HS-27A (cell line): ENCODE data around the gene ZCCHC3.
"Not testable (repeated sequence)": the region's sequence is repeated elsewhere in the genome, so short reads cannot be mapped to it uniquely, and the experiment has no call there.

Experiments
- DNase-seq: peaks from one replicate; pipeline ENCODE4 v3.0.0-alpha.2; 2012; ENCODE audit warnings: low read depth, missing footprints

The ZCCHC3 gene, protein sequence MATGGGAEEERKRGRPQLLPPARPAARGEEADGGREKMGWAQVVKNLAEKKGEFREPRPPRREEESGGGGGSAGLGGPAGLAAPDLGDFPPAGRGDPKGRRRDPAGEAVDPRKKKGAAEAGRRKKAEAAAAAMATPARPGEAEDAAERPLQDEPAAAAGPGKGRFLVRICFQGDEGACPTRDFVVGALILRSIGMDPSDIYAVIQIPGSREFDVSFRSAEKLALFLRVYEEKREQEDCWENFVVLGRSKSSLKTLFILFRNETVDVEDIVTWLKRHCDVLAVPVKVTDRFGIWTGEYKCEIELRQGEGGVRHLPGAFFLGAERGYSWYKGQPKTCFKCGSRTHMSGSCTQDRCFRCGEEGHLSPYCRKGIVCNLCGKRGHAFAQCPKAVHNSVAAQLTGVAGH

GRCh38 chr20:297098-297924, at the start of gene ZCCHC3:
Gene ZCCHC3 (plus strand): TSS chr20:297570. CDS start chr20:297587, 17 bp downstream.
- DNase-seq, result peak; percentile 79

GRCh38 chr20:251354-251753, 46.0 kb upstream of the ZCCHC3 start:
- no peak for DNase-seq

DNA sequence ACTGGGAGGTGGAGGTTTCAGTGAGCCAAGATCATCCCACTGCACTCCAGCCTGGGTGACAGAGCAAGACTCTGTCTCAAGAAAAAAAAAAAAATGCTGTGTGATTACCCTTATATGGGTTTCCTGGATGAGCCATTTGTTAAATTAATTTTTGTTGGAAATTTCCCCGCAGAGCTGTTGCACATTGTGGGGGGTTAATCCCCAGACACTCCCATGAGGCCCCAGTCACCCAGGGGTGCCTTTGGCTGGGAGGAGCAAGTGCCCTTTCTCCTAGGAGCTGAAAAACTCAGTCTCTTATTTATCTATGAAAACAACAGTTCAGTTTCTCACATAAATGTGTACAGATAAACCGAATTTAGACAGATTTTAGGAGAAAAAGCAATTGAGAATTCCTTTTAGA, 44.6 kb upstream of the ZCCHC3 start:
- no peak for DNase-seq

- DNase-seq, result not testable (repeated sequence)
Observed at GRCh38 chr20:253447-253846, 43.9 kb upstream of the ZCCHC3 start.

DNA sequence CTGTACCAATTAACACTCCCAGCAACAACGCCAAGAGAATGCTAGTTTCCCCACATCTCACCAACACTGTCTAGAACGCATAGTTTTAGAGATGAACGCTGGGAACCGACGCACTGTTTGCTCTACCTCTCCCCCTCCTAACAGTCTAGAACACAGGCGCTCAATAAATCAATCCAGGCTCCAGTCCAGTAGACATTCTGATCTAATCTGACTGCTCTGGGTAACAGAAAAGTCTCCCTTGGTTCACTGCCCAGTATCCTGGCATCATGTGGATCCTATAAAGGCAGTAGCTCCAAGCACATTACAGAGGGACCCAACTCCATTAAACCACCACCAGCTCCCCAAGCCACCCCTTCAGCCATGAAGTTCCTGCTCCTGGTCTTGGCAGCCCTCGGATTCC, 40.0 kb upstream of the ZCCHC3 start, which contains the start of gene DEFB132:
Gene DEFB132, plus strand, starts transcription at position 306 of the 400 bp plus-strand sequence. Its CDS starts 55 bp downstream, at position 361.
- no peak for DNase-seq

DNA sequence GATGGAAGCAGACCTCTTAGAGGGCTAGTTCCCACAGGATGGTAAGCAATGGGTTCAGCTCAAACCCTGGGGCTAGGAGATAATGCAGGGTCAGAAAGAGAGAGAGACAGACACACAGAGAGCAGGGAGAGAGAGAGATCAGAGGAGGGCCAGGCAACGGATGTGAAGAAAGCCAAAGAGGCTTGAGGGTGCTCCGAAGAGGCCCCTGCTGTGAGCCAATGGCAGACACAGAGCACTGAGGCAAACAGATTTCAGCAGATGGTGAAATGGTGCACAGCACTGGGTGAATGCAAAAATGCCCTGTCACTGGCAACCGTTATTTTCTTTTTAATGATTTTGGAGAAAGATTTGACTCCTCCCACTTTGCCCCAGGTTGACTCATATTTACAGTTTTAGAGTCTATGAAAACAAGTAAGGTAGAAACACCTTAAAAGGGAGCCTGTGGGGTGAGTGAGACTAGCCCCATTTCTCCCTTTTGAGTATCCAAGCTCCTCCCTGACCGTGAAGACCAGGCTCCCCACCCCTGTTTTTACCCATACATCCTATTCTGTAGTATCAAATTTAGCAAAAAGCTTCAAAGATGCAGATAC, 39.0 kb upstream of the ZCCHC3 start:
- no peak for DNase-seq

DNA sequence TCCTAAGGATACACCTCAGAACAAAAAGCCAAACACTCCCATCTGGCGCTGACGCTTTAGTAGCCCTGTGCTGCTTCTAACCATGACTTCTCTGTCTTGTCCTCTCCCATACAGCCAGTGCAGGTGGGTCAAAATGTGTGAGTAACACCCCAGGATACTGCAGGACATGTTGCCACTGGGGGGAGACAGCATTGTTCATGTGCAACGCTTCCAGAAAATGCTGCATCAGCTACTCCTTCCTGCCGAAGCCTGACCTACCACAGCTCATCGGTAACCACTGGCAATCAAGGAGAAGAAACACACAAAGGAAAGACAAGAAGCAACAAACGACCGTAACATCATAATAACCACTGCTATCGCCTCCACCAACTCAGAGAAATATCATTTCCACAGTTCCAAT, 38.4 kb upstream of the ZCCHC3 start:
- DNase-seq, result no peak

DNA sequence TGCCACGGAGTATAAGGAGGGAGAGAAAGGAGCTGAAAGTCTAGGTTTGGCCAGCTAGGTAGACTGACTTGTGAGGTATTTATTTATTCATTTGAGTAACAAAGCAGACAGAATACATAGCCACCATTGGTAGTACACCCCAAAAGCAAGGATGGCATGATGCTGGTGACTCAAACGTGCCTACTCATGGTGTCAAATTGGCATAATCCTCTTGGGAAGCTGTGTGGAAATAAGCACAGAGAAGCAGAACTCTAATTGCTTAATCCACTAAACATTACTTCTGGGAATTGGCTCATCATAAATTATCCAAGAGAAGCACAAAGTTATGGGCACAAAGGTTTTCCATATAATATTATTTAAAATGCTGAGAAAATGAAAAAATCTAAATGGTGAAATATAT, 37.4 kb upstream of the ZCCHC3 start:
- no peak for DNase-seq

GRCh38 chr20:263701-264100, 33.7 kb upstream of the ZCCHC3 start:
- no peak for DNase-seq

GRCh38 chr20:266596-267562, 30.5 kb upstream of the ZCCHC3 start:
- peak; percentile 54 for DNase-seq

DNA sequence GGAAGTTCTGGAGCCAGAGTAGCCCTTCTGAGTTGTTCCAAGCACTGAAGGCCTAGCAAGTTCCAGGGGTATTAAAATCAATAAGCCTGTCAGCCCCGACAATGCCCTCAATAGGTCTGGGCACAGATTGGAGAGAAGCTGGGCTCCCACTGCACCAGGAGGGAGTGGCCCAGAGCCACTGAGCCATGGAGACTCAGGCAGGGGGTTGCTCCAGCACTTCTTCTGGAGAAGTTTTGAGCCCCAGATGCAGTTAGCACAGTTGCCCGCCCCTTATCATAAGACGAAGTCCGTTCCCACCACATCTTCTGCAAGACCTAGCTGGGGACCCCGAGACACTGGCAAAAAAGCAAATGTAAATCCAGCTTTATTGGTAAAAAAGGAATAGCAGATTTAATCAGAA, 26.9 kb upstream of the ZCCHC3 start:
- DNase-seq, result no peak

DNA sequence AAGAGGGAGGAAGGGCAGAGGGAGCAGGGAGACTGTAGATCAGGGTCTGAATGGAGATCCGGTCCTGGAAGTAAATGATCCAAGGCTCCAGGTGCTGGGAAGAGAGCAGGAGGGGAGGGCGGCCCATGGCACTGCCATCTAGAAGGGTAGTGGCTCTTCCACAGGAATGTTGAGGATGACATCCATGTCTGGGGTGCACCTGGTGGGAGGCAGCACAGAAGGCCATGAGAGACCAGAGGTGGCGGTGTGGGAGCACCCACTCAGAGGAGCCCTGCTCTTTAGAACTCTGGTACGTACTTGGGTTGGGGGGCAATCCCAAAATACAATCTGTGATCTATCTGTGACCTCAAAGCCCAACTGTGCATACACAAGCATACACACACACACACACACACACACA, 26.3 kb upstream of the ZCCHC3 start:
- DNase-seq, result no peak

DNA sequence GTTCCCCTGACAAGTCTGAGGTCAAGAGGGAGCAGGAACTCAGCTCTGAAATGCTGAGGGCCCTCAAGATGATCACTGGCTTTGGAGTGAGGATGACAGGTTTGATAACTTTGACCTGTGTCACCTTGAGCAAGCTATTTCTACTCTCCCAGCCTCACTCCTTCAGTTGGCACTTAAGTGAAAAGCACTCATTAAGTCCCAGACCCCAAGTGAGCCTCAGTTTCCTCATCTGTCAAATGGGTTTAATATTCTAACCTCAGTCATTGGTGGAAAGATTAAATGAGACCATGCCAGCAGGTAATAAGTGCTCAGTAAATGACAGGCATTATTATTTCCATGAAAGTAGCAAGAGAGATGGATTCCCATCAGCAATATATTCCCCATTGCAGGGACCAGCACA, 25.8 kb upstream of the ZCCHC3 start:
- DNase-seq, result no peak

- DNase-seq, result no peak
Observed at GRCh38 chr20:272718-273117, 24.7 kb upstream of the ZCCHC3 start.

GRCh38 chr20:273884-274283, 23.5 kb upstream of the ZCCHC3 start:
- no peak for DNase-seq

GRCh38 chr20:275791-276190, 21.6 kb upstream of the ZCCHC3 start:
- DNase-seq, result no peak

- no peak for DNase-seq
Observed at GRCh38 chr20:276620-277495, 20.5 kb upstream of the ZCCHC3 start.

GRCh38 chr20:277496-277781, 19.9 kb upstream of the ZCCHC3 start:
- DNase-seq, result no peak

GRCh38 chr20:278181-278580, 19.2 kb upstream of the ZCCHC3 start:
- no peak for DNase-seq
